ENCODE results near the gene ZNF529. TPM values are rescaled to one million over a fixed set of nuclear protein-coding genes. Genes with fewer than 3 reads are reported as not detected.

Gene ZNF529
- total and polyA plus RNA-seq, 10 donors = 7.7 to 19.4 (median 13.9) TPM

- Histone ChIP-seq H3K4me3 (no peak overlapping the region), H3K4me1 (no peaks in the 10 kb centered on the region), H3K9me3 (peaks cover 64 to 100% (median 100%) of the 10 kb centered on the region in 8 donors), H3K36me3 (peaks cover 28 to 100% (median 89%) of the 10 kb centered on the region in 6 donors), H3K27ac (no peak overlapping the region), H3K27me3 (replicated peaks in 1 of 7) (no peaks in the 10 kb centered on the region)
- no peak for TF ChIP-seq CTCF (IDR thresholded peaks at IDR 0.05 in 8 of 11, conservative IDR thresholded peaks at IDR 0.05 in 3 of 11)
- TF ChIP-seq POLR2AphosphoS5 (IDR thresholded peaks at IDR 0.05) = no peak
- no peak for TF ChIP-seq POLR2A (IDR thresholded peaks at IDR 0.05)
- intact Hi-C loops (cut with DNase I; ENCODE audit: low total_unique reads) = no loop called here
- 93 to 98% (median 96%) methylated on average over 5 of the region's 5 CpGs for WGBS, 5 donors
- no peak for DNase-seq
Observed at GRCh38 chr19:36547001-36547732, 25.9 kb downstream of the ZNF529 start.

- intact Hi-C loops (cut with DNase I; ENCODE audit: low total_unique reads) = loop anchor here (5.0 kb wide), 1 partner anchor 43 kb away; the partner anchor contains the start of gene ZNF529
Observed at GRCh38 chr19:36528921-36529518, 44.1 kb downstream of the ZNF529 start.

GRCh38 chr19:36528194-36528920 is 44.7 kb downstream of the ZNF529 start, which contains the start of gene ZNF260:
Gene ZNF260 (minus strand): TSS chr19:36528271. CDS start chr19:36515238, 13,033 bp downstream.
- H3K9me3 ChIP-seq = peaks cover 11 to 78% (median 76%) of the 10 kb centered on the region in 8 donors
- WGBS, 5 donors = 0% methylated on average over 27 to 55 of the region's 55 CpGs
- intact Hi-C loops (cut with DNase I; ENCODE audit: low total_unique reads) = loop anchor here (5.0 kb wide), 1 partner anchor 44 kb away; the partner anchor contains the start of gene ZNF529
- peaks cover 0 to 29% (median 26%) of the 10 kb centered on the region in 6 donors for H3K4me1 ChIP-seq
- peak within 1 kb of the TSS; percentile 54 to 90 (median 66) for H3K4me3 ChIP-seq
- DNase-seq = peak; percentile 97
- peak within 1 kb of the TSS; percentile 87 to 94 (median 92) for H3K27ac ChIP-seq
- H3K36me3 ChIP-seq = peaks cover 0 to 61% (median 23%) of the 10 kb centered on the region in 6 donors
- TF ChIP-seq POLR2AphosphoS5 (IDR thresholded peaks at IDR 0.05) (peak; percentile 81 to 90 (median 84)), CTCF (IDR thresholded peaks at IDR 0.05 in 8 of 11, conservative IDR thresholded peaks at IDR 0.05 in 3 of 11) (peak in 2 of 11 experiments; percentile 10 to 25), POLR2A (IDR thresholded peaks at IDR 0.05) (peak in 1 of 3 donors; percentile 29)
- no peaks in the 10 kb centered on the region for H3K27me3 ChIP-seq (replicated peaks in 1 of 7)

More at GRCh38 chr19:36528921-36529518, 44.1 kb downstream of the ZNF529 start:
- Histone ChIP-seq H3K4me3 (peak overlapping the region; percentile 54 to 90 (median 66)), H3K4me1 (peaks cover 0 to 29% (median 26%) of the 10 kb centered on the region in 6 donors), H3K27me3 (replicated peaks in 1 of 7) (no peaks in the 10 kb centered on the region), H3K9me3 (peaks cover 11 to 78% (median 76%) of the 10 kb centered on the region in 8 donors), H3K36me3 (peaks cover 0 to 61% (median 17%) of the 10 kb centered on the region in 6 donors), H3K27ac (peak overlapping the region; percentile 87 to 94 (median 92))
- no peak for TF ChIP-seq POLR2AphosphoS5 (IDR thresholded peaks at IDR 0.05)
- TF ChIP-seq POLR2A (IDR thresholded peaks at IDR 0.05) = no peak
- no peak for TF ChIP-seq CTCF (IDR thresholded peaks at IDR 0.05 in 8 of 11, conservative IDR thresholded peaks at IDR 0.05 in 3 of 11)
- DNase-seq = no peak
- 12 to 14% (median 13%) methylated on average over 12 of the region's 12 CpGs for WGBS, 5 donors

All from spleen (tissue), 11 donors.